Body of pancreas (tissue), 4 donors: ENCODE results near the gene DDIT4.
"Not testable (repeated sequence)": the region's sequence is repeated elsewhere in the genome, so short reads cannot be mapped to it uniquely, and the experiment has no call there.

Source experiments
- POLR2A ChIP-seq, 3 donors: fragments of 450-650 bp; IDR thresholded peaks; one replicate each; pipeline ENCODE4 v1.6.1; 2016; ENCODE audit warnings: antibody characterized with exemption in 3 of 3, mild to moderate bottlenecking in 2 of 3
- TF ChIP-seq, protein P1 (sequence below), 7 experiments: fragments of 450-650 bp in 4 of 7; fragments of 200-600 bp in 3 of 7; sonication (generic) in 3 of 7; IDR thresholded peaks; one replicate each; pipeline ENCODE4 v1.5.1; 2016 to 2019; ENCODE audit warnings: antibody characterized with exemption in 7 of 7

DNA sequence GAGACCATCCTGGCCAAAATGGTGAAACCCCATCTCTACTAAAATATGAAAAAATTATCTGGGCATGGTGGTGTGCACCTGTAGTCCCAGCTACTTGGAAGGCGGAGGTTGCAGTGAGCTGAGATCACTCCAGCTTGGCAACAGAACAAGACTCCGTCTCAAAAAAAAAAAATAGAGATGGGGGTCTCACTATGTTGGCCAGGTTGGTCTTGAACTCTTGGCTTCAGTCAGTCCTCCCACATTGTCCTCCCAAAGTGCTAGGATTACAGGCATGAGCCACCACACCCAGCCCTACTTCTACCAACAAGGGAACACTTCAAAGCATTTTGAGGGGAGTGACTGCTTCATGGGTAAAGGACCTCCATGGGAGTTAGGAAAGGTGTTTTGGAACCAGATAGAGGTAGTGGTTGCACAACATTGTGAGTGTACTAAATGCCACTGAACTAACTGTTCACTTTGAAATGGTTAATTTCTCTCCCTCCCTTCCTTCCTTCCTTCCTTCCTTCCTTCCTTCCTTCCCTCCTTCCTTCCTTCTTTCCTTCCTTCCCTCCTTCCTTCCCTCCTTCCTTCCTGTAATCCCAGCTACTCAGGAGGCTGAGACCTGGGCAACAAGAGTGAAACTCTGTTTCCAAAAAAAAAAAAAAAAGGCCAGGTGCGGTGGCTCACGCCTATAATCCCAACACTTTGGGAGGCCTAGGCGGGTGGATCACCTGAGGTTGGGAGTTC is 5.1 kb upstream of the DDIT4 start:
- TF ChIP-seq POLR2A (IDR thresholded peaks at IDR 0.05), result not testable (repeated sequence)
- TF ChIP-seq, protein P1, sequence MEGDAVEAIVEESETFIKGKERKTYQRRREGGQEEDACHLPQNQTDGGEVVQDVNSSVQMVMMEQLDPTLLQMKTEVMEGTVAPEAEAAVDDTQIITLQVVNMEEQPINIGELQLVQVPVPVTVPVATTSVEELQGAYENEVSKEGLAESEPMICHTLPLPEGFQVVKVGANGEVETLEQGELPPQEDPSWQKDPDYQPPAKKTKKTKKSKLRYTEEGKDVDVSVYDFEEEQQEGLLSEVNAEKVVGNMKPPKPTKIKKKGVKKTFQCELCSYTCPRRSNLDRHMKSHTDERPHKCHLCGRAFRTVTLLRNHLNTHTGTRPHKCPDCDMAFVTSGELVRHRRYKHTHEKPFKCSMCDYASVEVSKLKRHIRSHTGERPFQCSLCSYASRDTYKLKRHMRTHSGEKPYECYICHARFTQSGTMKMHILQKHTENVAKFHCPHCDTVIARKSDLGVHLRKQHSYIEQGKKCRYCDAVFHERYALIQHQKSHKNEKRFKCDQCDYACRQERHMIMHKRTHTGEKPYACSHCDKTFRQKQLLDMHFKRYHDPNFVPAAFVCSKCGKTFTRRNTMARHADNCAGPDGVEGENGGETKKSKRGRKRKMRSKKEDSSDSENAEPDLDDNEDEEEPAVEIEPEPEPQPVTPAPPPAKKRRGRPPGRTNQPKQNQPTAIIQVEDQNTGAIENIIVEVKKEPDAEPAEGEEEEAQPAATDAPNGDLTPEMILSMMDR (IDR thresholded peaks at IDR 0.05), result not testable (repeated sequence)
